ENCODE measurements around the gene CACUL1.

DNA sequence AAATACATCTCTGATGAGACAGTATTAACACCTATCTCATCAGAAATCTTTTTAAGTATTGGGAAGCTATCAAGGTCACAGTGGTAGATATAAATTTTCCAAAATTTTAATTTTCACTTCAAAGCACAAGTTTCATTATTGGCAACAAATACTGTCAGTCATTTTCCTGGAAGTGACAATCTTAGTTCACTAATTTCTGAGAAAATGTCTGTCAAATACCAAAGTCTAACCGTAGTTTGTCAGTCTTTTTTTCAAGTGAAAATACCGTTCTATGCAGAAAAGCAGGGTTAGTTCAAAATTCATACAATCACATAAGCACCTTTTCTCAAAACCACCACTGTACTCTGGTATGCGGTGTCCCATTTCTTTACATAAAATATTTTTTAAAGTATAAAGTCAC is 40.4 kb downstream of the CACUL1 start:
- no peak for TF ChIP-seq EZH2 (IDR thresholded peaks at IDR 0.05; ENCODE audit: insufficient read depth, low read length)
- TF ChIP-seq, protein P1, sequence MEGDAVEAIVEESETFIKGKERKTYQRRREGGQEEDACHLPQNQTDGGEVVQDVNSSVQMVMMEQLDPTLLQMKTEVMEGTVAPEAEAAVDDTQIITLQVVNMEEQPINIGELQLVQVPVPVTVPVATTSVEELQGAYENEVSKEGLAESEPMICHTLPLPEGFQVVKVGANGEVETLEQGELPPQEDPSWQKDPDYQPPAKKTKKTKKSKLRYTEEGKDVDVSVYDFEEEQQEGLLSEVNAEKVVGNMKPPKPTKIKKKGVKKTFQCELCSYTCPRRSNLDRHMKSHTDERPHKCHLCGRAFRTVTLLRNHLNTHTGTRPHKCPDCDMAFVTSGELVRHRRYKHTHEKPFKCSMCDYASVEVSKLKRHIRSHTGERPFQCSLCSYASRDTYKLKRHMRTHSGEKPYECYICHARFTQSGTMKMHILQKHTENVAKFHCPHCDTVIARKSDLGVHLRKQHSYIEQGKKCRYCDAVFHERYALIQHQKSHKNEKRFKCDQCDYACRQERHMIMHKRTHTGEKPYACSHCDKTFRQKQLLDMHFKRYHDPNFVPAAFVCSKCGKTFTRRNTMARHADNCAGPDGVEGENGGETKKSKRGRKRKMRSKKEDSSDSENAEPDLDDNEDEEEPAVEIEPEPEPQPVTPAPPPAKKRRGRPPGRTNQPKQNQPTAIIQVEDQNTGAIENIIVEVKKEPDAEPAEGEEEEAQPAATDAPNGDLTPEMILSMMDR (IDR thresholded peaks at IDR 0.05; ENCODE audit: insufficient read depth, low read depth, low read length), result no peak

All from astrocyte (in vitro differentiated cells and primary cell).